GM19023 (cell line): ENCODE results near the gene HLA-B.
"Not testable (repeated sequence)": the region's sequence is repeated elsewhere in the genome, so short reads cannot be mapped to it uniquely, and the experiment has no call there.

Experiments
- ATAC-seq: cut with Tn5 transposase; IDR thresholded peaks from one replicate; pipeline ENCODE4 v1.9.1; 2021; ENCODE audit warnings: mild to moderate bottlenecking, moderate library complexity; ENCODE audit not compliant: unreplicated experiment

Gene HLA-B

DNA sequence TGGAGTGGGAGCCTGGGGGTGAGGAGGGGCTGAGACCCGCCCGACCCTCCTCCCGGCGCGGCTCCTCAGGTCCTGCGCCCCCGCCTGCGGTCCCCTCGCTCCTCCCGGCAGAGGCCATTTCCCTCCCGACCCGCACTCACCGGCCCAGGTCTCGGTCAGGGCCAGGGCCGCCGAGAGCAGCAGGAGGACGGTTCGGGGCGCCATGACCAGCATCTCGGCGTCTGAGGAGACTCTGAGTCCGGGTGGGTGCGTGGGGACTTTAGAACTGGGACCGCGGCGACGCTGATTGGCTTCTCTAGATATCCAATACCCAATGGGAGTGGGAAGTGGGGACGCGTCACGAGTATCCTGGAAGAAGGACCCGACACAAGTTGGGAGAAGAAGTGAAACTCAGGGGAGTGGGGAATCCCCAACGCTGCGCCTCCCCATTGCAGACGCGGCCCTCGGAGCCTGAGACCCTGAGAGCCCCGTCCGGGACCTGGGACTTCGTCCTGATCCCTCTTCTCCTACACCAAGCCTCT lies at the start of gene HLA-B:
Gene HLA-B, minus strand, starts transcription at position 234 of the 521 bp plus-strand sequence. Its CDS starts 21 bp downstream, at position 213.
- ATAC-seq = peak; percentile 79

DNA sequence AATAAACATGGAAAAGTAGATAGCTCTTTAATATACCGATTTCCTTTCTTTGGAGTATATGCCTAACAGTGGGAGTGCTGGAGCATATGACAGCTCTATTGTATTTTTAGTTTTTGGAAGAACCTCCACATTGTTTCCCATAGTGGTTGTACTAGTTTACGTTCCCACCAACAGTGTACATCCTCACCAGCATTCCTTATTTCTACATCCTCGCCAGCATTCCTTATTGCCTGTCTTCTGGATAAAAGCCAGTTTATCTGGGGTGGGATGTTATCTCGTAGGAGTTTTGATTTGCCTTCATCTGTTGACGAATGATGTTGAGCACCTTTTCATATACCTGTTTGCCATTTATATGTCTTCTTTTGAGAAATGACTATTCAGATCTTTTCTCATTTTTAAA lies 49.0 kb upstream of the HLA-B start:
- no peak for ATAC-seq

DNA sequence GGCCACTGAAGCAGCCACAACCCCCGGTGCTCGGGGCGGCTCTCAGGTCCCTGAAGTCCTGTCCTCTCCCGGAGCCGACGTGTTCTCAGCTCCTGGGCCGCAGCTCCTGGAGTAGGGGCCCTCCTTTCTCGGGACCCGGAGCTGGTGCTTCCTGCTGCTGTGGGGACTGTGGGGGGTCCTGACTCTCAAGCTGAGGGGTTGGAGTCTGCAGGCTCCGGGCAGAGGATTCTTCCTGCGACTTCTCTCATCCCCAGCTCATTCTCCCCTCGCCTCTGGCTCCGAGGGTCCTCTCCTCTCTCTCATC lies 47.0 kb upstream of the HLA-B start:
- ATAC-seq = not testable (repeated sequence)

DNA sequence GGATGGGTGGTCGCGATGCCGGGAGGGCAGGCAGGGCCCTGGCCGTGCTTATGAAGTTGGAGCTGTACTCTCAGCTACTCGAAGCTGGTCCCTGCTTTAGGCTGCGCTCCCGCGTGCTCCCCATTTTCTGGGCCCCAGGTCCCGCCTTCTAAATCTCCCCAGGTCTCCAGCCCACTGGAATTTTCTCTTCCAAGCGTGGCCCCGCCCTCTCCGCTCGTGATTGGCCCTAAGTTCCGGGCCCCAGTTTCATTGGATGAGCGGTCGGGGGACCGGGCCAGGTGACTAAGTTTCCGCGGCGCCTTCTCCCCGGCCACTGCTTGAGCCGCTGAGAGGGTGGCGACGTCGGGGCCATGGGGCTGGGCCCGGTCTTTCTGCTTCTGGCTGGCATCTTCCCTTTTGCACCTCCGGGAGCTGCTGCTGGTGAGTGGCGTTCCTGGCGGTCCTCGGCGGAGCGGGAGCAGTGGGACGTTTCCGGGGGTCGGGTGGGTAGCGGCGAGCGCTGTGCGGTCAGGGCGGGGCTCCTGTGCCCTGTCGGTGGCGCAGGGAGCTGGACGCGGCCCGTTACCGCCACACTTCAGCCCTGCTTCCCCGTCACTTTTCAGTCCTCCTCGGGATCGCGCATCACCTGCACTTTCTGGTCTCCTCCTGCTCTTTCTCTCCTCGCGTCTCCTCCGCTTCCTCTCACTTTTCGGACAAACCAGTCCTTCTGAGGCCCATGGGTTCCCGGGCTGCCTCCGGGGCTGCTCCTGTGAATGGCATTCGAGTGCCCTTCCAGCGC lies 46.5 kb upstream of the HLA-B start, which contains the start of gene MICA:
Gene MICA, plus strand, starts transcription at position 313 of the 778 bp plus-strand sequence. Its CDS starts 38 bp downstream, at position 351.
- peak; percentile 60 for ATAC-seq

DNA sequence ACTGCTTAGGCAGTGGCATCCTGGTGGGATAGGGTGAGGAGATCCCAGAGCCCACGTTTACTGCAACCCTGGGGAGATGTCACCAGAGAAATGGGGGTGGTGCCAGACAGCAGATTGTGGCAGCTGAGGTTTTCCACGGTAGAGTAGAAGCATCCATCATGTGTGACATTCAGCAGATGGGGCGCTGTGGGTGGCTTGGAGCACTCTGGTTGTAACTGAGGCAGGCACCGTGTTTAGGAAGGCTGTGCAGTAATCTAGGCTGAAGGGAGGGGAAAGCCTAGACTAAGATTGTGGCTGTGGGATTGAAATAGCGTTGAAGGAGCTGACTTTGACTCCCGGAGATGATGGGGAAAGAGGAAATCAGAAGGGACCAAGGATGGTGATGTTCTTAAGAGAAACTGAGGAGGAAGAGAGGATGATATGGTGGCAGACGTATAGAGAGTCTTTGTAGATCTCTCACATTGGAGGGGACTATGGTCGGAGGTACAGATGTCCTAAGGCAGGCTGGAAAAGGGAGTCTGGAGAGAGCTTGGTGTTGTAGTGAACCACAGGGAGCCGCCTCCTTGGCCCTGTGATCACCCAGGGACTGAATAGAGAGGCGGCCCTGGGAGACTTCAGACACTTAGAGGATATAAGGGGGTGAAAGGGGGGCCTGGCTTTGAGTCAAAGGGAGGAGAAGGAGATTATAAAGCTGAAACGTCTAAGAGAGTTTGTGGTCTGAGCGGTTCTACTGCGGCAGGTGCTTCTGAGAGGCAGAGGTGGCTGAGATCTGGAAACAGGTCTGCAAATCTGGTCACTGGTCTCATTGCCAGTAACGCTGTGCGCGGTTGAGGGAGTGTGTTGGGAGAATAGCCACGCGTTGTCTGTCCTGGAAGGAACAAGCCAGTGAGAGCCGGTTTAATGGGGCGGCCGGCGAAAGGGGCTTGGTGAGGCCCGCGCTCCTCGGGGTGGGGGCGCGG lies 45.6 kb upstream of the HLA-B start:
- ATAC-seq = peak; percentile 8

DNA sequence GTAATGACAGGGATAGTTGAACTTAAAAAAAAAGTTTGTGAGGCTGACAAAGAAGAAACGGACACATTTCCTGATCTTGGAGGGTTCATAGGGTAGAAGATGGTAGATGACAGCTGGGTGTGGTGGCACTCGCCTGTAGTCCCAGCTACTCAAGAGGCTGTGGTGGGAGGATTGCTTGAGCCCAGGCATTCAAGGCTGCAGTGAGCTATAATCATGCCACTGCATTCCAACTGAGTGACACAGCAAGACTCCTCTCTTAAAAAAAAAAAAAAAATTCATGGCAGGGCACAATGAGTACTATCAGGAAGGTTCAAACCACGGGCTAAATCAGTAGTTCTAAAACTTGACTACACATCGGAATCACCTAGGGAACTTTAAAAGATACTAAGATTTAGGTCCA lies 44.4 kb upstream of the HLA-B start:
- no peak for ATAC-seq

DNA sequence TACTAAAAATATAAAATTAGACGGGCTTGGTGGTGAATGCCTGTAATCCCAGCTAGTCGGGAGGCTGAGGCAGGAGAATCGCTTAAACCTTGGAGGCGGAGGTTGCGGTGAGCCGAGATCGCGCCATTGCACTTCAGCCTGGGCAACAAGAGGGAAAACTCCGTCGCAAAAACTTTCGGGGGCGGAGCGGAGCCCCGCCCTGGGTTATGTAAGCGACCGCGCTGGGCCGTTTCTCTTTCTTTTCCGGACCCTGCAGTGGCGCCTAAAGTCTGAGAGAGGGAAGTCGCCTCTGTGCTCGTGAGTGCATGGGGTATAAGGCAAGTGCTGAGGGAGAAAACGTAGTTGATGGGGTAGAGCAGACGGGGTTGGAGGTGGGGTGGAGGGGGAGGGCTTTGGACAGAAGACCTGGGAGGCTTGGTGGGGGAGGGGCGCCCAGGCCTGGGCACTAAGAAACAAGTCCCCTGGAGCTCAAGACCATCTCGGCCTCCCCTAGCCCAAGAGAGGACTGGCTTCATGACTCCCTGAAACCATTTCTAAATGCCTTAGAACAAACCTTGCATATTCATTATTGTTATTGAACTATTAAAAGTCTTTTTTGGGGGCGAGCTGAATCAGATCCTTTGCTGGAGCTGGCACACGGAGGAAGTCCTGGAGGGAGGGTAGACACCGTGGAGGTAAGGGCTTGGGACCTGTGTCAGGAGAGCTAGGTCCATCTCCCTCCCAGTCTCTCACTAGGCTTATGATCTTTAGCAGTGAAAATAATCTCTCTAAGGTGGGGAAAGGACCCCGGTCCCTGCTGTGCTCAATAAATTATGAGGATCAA lies 43.7 kb upstream of the HLA-B start:
- ATAC-seq = no peak

DNA sequence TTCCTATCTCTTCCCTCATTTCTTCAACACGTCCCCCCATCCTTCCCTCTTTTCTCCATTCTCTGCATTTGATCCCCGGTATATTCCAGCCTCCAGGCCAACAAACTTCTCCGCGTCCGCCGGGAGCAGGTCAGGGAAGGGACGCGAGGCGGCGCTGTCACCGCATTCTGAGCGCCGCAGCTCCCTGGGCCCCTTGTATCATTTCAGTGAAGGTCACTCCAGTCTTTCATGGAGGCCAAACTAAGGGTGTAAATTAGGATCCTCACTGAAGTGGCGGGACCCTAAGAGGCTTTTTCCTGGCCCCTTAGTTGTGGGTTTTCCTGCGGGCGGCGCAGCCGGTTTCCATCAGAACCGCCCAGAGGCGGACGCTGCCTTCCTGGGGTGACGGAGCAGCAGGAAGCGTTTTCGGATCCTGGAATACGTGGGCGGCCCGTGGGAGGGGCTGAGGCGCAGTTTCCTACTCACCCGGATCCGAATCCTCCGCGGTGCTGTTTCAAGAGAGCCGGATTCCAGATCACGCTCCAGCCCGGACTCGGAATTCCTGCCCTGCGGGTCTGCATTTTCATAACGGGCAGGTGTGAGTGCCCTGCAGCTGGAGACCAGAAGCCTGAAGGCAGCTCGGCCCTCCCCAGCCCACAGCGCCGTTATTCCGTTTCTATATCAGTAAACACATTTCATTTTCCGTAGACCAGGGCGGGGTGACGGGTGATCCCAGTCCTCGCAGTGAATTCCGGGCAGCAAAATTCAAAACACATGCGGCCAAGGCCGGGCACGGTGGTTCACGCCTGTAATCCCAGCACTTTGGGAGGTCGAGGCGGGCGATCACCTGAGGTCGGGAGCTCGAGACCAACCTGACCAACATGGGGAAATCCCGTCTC lies 42.8 kb upstream of the HLA-B start:
- no peak for ATAC-seq

DNA sequence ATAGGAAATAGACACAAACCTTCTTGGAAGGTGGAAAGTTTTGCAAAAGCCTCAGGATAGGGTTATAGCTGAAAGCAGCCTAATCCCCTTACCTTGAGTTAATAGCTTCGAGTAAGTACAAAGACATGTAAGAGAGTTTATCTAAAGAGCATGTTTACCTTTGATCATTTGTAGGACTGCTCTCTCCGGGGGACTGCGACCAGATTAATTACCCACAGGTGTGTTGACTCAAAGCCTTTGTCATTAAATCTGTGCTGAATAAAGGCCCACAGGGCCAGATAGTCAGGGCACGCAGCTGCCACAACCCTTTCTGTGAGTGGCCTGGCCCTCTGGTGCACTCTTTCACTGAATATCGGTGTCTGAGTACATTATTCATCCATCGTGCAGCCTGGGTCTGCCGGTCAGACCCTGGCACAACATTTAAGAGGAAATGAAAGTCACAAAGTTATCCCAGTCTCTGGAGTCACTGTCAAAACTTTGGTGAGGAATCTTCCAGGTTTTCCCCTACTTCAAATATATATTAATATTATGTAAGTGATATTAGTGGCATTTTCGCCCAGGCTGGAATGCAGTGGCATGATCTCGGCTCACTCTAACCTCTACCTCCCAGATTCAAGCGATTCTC lies 41.0 kb upstream of the HLA-B start:
- ATAC-seq = no peak

DNA sequence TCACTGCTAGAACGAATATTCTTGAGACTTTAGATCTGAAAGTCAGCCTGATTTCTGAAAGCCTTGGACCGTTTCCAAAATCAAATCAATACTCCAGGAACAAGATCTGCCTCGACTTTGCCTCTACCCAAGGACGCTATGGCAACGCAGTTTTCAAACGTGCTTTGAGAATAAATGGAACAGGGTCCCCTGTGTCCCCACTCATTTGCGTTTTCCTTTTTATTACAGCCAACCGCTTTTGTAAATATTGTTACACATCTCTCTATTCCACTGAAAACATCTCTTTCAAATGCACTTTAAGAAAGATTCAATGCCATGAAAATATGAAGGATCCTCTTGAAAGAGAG lies 40.1 kb upstream of the HLA-B start:
- ATAC-seq = not testable (repeated sequence)

DNA sequence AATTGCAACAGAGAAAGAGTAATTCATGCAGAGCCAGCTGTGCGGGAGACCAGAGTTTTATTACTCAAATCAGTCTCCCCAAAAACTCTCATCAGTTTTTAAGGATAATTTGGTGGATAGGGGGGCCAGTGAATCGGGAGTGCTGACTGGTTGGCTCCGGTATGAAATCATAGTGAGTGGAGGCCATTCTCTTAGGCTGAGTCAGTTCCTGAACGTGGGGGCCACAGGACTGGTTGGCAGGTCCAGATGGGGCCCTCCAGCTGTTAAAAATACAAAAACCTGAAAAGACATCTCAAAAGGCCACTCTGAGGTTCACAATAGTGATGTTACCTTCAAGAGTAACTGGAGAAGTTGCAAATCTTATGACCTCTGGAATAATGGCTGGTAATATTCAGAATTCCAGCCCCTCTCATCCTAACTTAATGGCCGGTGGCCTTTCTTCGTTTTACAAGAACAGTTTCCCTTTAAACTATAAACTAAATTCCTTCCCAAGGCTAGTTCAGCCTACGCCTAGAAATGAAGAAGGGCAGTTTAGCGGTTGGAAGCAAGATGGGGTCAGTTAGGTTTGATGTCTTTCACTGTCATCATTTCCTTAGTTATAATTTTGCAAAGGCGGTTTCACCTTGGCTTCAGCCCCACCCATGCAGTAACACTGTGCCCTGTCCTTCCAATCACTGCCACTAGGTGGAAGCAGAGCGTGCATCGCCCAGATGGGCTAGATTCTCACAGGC lies 39.6 kb upstream of the HLA-B start:
- ATAC-seq = no peak

DNA sequence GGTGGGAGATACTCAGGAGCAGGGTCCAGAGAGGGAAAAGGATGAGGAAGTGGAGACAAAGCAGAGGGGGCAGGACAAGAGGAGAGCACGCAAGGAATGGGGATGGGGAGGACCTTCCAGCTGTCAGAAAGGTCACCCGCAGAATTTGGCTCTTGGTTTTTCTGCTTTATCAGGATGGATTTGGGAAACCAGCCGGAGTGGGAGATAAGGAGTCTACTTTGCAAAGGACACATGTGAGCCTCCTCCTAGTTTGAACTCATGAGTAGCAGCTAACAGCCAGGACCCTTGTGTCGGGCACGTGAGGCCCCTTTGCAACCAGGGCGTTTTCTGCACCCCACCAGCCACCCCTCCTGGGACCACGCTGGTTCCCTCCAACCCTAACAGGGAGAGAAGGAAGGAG lies 38.9 kb upstream of the HLA-B start:
- no peak for ATAC-seq

DNA sequence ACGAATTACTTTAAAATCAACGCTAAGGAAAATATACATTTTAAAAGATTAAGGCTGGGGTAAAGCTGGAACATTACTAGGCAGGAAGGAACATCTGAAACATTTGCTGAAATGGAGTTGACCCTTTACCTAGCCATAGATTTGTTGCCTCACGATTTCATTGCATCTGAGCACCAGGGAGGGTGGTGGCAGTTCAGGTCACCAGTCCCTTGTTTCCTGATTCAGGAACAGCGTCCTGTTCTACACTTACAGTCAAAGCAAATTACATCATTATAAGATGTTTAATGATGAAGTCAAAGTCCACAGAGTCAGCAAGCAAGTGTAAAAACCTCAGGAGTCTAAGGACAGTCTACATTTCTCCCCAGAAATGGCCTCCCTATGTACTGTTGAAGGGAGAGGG lies 37.4 kb upstream of the HLA-B start:
- ATAC-seq = no peak

DNA sequence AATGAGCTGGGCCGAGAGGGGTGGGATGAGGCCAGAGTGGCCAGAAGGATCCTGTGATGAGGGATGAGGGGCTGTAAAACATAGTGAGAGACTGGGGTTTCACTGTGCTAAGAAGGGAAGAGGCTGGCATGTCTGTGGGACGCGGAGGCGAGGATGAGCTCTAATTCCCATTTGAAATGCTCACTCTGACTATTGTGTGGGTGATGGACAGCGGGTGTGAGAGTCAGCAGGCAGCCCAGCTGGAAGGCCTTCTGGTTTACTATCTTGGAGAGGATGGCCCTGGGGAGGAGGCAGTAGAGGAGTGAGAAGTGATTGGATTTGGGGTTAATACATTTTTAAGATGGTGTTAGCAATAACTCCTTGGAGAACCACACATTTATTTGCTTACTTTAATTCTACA lies 37.0 kb upstream of the HLA-B start:
- no peak for ATAC-seq

DNA sequence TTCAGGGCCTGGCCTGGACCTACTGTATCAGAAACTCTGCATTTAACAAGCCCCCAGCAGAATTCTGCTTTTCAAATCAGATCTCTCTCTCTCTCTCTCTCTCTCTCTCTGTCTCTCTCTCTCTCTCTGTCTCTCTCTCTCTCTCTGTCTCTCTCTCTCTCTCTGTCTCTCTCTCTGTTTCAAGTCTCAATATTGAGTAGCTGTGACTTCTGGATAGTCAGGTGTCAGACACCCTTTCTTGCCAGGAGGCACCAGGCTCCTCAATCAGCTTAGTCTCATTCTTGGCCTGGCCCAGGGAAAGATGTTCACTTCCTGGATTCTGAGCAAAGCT lies 32.8 kb upstream of the HLA-B start:
- not testable (repeated sequence) for ATAC-seq

DNA sequence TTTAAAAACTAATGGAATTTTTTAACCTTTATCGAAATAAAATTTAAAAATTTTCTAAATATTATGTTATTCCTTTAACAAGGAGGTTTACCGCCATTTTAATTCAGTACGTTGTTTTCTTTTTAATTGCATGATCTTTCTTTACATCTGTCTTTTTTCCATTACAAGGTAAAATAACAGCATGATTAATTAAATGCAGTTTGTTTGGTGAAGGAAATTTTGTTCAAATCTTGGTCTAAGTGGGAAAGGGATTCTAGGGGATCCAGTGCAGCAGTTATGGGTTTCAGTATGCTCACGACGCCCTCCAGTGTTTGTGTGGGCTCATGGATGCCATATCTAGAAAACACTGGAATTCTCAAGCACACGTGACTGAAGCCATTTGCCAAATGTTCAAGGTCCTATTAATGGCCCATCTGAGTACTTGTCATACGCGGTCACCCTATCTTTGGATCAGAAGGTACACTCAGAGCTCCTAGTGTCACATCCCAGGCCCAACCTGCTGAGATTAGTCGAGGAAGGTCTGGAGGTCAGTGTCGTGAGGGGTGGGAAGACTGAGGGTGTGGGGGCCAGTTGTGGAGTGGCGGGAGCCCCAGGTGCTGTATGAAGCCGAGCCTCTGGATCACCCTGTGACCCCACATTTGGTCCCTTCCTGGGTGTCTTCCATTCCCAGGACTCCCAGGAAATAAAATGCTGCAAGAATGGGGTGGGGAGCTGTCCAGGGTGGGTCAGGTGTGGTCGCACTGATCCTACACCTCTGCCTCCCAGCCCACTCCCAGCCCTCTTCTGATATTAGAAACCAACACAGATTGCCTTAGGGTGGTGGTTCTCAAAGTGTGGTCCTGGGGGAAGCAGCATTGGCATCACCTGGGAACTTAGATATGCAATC lies 32.2 kb upstream of the HLA-B start:
- not testable (repeated sequence) for ATAC-seq

DNA sequence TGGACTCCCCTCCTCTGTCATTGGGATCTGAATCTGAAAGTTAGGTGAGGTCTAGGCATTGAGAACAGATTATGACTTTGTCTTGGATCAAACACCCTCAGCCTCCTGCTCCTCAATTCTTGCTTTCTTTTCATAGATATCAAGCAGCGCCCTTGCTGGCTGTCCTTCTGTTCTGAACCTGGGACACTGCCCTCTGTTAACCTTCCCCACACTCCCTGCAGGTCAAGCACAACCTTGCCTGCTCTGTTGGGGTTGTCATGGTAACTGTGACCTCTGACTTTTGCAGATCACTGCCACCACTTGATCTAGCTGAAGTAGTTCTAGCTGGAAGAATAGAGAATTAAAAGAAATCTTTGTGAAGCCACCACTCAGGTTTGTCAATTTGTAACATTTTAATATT lies 30.0 kb upstream of the HLA-B start:
- no peak for ATAC-seq

DNA sequence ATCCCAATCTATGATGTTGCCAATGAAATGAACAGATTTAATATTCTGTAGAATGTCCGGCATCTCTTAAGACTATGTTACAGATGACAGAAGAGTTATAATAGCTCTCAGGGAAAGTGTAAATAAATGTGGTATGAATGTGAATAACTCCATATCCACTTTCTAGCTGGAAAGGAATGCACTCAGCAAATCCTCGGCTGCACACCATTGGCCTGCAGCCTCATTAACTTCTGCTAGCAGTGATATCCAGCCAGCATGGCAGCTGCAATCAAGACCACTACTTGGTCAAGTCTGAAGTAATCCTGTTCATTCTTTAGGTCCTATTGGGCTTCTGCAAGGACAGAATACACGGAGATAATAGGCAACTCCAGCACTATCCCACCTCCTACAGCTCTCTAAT lies 29.1 kb upstream of the HLA-B start:
- ATAC-seq = no peak
